GM10266 (cell line): ENCODE results near the gene PCLO.

Experiments
- DNase-seq: peaks from one replicate; pipeline ENCODE4 v3.0.0; 2012; ENCODE audit errors: extremely low spot score
- CTCF ChIP-seq: IDR thresholded peaks from 2 replicates; pipeline ENCODE4 v1.5.1; 2012; ENCODE audit warnings: mild to moderate bottlenecking, low read depth; ENCODE audit not compliant: control insufficient read depth, insufficient read depth; ENCODE audit errors: missing control alignments

PCLO gene

GRCh38 chr7:82705517-82706260, 457.0 kb downstream of the PCLO start:
- no peak for DNase-seq
- no peak for TF ChIP-seq CTCF

- TF ChIP-seq CTCF = no peak
- no peak for DNase-seq
Observed at GRCh38 chr7:82704121-82704520, 458.6 kb downstream of the PCLO start.
